COLO829 (cell line): ENCODE results near the gene DERL2.
A peak's percentile ranks its signal among the peaks of the same experiment; 100 is the strongest.

ENCODE experiments used
- DNase-seq: peaks from one replicate; pipeline ENCODE4 v3.0.0; 2012; ENCODE audit warnings: low spot score

DERL2 gene

GRCh38 chr17:5500589-5501391 is 14.8 kb upstream of the DERL2 start:
- DNase-seq, result peak; percentile 72

GRCh38 chr17:5500247-5500588 is 14.2 kb upstream of the DERL2 start:
- DNase-seq, result no peak

- DNase-seq, result no peak
These were observed 13.7 kb upstream of the DERL2 start for GRCh38 chr17:5499476-5500231.

GRCh38 chr17:5492970-5493369 is 7.0 kb upstream of the DERL2 start:
- DNase-seq, result no peak

- no peak for DNase-seq
These were observed 2.8 kb upstream of the DERL2 start for GRCh38 chr17:5488752-5489151.

- peak; percentile 99 for DNase-seq
These were observed 487 bp upstream of the DERL2 start, which contains the start of gene MIS12 for GRCh38 chr17:5486206-5487124. MIS12 (plus strand) TSS chr17:5486566; CDS start chr17:5488863, 2,297 bp downstream.

GRCh38 chr17:5481451-5481850 is 4.5 kb downstream of the DERL2 start:
- DNase-seq, result no peak

GRCh38 chr17:5480962-5481361 is 5.0 kb downstream of the DERL2 start:
- DNase-seq, result no peak

GRCh38 chr17:5478992-5479391 is 7.0 kb downstream of the DERL2 start:
- DNase-seq, result no peak

GRCh38 chr17:5473906-5474305 is 12.1 kb downstream of the DERL2 start:
- DNase-seq, result no peak

GRCh38 chr17:5472511-5472910 is 13.5 kb downstream of the DERL2 start:
- no peak for DNase-seq

- no peak for DNase-seq
These were observed 17.9 kb downstream of the DERL2 start for GRCh38 chr17:5468075-5468473.

- no peak for DNase-seq
These were observed 18.6 kb downstream of the DERL2 start for GRCh38 chr17:5467416-5467815.

GRCh38 chr17:5466295-5466694 is 19.7 kb downstream of the DERL2 start:
- DNase-seq, result no peak

- DNase-seq, result peak; percentile 96
These were observed 21.1 kb downstream of the DERL2 start for GRCh38 chr17:5464717-5465507.

- no peak for DNase-seq
These were observed 39.2 kb downstream of the DERL2 start for GRCh38 chr17:5446786-5447185.

- DNase-seq, result no peak
These were observed 41.8 kb downstream of the DERL2 start for GRCh38 chr17:5444209-5444608.

GRCh38 chr17:5443728-5444127 is 42.2 kb downstream of the DERL2 start:
- DNase-seq, result no peak

- DNase-seq, result no peak
These were observed 46.6 kb downstream of the DERL2 start for GRCh38 chr17:5439446-5439764.

- DNase-seq, result peak; percentile 92
These were observed 47.1 kb downstream of the DERL2 start, which contains the start of gene C1QBP for GRCh38 chr17:5438716-5439445. C1QBP (minus strand) TSS chr17:5439155; CDS start chr17:5439073, 82 bp downstream.
